GM19023 (cell line): ENCODE results near the gene PTPN9.
"Not testable (repeated sequence)": the region's sequence is repeated elsewhere in the genome, so short reads cannot be mapped to it uniquely, and the experiment has no call there.

ENCODE experiments used
- ATAC-seq: cut with Tn5 transposase; IDR thresholded peaks from one replicate; pipeline ENCODE4 v1.9.1; 2021; ENCODE audit warnings: mild to moderate bottlenecking, moderate library complexity; ENCODE audit not compliant: unreplicated experiment

Gene PTPN9

DNA sequence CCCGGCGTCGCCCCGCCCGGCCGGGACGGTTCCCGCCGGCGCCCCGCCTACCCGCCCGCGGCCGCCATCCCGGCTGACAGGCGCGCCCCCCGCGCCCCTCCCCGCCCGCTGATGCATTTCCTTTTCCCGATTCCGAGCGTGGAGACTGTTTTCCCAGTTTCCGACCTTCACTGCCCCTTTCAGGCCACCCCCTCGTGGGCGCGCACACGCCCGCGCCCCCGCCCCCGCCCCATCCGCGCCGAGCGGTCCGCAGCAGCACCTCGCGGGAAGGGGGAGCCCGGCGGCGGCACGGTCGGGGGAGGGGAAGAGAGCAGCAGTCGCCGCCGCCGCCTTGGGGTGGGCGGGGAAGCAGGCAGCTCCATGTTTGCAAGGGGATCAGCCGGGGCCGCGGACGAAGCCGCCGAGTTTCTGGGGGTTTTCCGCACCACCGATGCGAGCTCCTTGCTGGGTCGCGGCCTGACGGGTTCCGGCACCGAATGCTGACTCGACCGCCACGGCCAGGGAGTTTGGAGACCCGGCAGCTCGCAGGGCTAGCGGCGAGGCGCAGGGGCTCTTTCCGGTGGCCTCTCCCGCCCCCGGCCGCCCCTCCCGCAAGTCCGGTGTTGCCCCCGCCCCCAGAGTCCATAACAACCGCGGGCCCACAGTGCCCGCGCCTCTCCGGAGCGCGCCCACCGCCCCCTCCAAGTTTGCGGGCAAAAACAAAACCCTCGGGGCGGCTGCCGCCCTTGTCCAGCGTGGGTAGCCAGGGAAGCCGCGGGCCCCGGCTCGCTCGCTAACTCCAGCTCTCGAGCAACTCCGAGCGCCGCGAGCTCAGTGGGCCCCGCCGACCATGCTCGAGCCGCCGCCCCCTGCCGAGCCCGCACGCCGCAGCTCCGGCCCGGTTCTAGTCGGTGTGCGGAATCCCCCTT is 124.4 kb downstream of the PTPN9 start:
- ATAC-seq: no peak

DNA sequence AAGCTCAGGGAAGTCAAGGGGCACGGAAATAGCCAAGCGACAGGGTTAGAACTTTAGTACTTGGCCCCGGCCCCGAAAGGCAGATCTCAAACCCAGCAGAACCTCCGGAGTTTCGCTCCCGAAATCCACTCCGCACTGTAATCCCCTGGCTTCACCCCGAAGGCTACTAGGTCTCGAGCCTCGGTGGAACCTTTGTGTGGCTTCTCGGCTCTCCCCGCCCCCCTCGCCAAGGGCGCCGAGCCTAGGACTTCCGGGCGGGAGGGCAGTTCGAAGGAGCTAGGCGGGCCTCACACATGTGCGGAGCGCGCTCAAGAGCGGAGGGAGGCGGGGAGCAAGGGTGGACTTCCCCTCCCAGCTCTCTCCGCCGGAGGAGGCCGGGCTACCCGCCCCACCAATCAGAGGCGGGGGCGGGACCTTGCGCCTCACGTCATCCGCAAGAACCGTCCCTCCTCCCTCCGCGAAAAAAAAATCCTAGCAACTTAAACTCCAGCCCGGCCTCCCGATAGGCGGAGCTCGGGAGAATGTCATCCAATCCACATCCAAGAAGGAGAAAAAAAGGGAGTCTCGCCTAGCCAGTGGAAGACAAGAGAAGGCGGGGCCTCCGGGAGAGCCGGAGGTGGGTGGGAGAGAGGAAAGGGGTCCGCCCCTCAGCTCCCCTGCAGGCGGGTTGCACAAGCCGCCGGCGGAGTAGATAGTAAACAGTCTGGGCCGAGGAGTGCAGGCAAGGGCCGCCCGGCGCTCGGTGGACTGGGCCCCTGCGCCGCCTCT is 125.2 kb downstream of the PTPN9 start:
- ATAC-seq: peak; percentile 33

DNA sequence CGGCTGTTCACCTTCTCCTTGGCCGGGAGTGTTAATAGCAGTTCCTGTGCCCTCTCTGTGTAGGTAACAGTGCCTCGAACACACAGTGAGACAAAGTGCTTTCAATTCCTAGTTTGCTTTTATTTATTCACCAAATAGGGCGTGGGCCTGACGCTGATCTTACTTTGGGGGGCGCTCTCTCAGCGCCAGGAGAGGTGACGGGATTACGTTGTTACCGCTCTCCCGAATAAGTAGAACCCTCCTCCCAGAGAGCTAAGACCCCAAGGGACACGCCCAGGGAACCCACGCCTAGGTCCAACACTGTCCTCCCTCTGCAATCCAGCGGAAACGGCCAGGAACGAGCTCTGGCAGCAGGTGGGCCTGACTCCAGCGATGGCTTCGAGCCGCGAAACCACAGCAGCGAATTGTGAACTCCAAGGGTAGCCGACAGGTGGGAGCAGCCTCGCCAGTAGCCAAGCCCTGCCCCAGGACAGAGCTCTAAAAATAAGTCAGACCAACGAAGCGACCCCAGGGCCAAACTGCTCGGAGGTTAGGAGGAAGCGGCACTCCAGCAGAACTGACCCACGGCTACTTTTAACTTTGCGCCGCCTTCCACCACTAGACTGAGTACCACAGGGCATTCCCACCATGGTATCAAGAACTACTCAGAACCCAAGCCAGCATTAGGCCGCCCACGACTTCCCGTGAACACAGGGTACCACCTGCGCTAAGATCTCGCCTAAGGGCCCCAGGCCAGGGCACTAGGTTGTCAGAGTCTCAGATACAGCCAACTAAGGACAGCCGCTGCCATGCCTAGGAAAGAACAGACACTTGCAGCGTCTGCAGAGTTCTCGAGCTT is 126.0 kb downstream of the PTPN9 start:
- ATAC-seq: no peak

DNA sequence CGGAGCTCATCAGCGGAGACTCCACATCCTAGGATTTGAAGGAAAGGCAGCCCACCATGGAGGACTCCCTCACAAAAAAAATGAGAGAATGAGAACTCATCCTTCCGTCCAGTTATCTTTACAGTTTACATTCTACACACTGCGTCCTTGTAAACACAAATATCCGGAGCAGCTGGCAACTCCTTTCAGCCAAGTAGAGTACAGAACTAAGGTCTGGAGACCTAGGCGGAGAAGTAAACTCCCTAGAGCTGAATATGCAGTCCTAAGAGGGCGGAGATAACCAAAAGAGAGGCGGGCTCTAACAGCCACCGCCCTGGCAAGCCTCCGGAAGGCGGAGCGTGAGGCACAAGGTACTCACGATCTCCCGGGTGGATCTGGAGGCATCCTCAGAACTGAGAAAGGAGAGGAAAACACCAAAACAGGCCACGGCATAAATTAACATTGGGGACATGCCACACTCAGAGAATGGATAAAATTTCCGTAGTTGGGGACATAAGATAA is 126.7 kb downstream of the PTPN9 start:
- ATAC-seq: no peak

DNA sequence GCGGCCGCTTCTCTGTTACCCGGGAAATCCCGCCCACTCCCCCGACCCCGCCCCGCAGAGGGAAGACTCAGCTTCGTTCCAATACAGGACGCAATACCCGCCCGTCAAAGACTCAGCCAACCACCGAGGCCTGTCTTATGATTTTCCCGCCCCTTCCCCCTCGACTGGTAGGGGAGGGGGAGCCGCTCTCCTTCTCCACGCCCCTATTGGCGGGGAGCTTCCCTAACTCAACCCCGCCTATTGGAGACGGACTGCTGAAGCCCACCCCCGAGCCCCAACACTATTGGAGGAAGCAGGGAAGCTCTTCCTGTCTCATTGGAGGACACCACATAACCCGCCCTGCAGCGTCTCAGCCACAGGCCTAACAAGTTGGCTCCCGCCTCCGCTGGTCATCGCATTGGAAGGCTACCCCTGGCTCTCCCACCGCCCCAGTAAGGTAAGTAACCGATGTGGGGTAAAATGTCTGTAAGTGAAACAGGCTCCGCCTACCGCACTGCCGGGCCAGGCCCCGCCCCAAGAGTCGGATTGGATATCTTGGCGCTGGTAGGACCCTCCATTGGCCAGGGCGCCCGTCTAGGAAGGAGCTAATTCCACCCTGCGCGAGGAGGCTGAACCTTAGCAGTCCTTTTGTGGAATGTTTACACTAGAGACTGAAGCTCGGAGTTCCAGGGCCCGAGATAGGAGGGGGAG is 127.3 kb downstream of the PTPN9 start, which contains the start of gene SIN3A:
TSS of gene SIN3A (minus strand) at position 17 of the 690 bp plus-strand sequence. CDS start 21,315 bp downstream, outside the sequence.
- ATAC-seq: peak; percentile 43

DNA sequence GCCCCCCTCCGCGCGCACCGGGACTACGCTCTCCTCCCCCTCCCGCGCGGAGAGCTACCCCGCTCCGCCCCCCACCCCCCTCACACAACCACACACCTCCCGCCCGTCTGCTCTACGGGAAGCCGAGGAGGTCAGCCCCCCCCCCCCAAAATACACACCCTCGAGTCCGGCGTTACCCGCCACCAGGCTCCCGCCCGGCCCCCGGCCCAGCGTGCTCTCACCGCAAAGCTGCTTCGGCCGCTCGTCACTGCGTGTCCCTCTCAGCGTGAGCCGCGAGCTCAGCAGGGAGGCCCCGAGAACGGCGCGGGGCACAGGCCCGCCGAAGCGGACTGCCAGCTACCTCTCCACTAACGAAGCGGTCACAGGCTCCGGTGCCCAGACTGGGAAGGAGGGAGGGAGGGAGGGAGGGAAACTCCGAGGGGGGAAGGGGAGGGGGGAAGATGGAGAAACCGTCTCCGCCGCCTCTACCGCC is 127.9 kb downstream of the PTPN9 start:
- no peak for ATAC-seq

DNA sequence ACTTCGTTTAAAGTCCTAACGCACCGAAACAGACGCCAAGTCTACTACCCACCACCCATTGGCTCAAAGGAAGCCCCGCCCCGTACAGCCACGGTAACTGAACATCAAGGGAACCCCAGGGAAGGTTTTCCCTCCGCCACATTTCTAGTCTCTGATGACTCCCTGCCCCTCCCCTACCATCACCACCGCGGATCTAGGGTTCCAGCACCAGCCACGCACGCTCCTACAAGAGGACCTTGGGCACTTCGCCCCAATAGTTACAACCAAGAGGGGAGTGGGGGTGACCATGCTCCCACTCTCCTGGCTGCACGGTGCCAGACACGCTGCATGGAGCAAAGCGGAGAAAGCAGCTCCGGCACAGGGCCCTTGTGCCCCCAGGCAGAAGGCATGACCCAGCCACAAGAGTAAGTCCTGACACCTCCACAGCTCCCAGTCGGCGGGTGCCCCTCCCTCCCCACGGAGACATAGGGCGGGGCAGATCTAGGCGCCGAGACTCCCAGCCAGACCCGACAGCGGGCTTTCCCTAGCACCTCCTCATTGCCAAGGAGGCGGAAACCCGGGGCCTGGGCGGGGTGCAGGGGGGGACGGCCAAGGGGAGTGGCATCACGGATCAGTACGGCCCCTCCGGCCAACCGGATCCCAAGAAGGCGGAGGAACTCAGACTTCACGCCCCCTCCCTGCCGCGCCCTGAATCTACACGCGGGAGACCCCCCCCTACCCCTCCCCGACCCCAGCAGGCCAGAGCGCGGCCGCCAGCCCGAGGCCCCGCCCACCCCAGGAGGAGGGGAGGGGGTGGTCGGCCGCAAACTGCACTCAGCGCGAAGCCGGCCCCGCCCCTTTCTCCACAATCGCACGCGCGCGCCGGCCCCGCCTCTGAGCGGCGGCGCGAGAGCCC is 128.6 kb downstream of the PTPN9 start:
- peak; percentile 28 for ATAC-seq

DNA sequence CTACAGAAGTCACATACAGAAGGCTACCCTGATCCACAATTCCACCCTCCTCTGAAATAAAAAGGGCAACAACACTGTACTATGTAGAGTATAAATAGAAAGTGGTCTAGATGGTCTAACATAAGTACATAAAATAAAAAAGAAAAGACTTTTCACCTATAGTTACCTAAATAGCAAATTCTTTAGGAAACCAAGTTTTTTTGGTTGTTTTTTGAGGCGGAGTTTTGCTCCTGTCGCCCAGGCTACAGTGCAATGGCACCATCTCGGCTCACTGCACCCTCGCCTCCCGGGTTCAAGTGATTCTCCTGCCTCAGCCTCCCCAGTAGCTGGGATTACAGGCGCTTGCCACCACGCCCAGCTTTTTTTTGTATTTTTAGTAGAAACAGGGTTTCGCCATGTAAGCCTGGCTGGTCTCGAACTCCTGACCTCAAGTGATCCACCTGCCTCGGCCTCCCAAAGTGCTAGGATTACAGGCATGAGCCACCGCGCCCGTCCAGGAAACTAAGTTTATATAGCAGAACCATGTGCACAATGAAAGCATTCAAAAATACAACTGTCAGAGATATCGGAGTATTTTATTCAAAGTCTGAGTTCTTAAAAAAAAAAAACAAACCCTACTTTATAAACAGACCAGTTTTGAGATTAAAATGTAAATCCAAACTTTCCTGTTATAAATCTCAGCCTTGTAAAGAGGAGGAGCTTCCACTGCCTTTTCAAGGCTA is 129.4 kb downstream of the PTPN9 start:
- no peak for ATAC-seq

DNA sequence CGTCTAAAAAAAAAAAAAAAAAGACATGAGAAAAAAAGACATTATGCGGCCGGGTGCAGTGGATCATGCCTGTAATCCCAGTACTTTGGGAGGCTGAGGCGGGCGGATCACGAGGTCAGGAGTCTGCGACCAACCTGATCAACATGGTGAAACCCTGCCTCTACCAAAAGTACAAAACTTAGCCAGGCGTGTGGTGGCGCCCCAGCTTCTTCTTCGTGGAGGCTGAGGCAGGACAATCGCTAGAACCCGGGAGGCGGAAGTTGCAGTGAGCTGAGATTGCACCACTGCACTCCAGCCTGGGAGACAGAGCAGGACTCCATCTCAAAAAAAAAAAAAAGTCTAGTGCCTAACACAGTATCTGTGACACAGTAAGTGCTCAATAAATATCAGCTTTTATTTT is 130.9 kb downstream of the PTPN9 start:
- not testable (repeated sequence) for ATAC-seq

DNA sequence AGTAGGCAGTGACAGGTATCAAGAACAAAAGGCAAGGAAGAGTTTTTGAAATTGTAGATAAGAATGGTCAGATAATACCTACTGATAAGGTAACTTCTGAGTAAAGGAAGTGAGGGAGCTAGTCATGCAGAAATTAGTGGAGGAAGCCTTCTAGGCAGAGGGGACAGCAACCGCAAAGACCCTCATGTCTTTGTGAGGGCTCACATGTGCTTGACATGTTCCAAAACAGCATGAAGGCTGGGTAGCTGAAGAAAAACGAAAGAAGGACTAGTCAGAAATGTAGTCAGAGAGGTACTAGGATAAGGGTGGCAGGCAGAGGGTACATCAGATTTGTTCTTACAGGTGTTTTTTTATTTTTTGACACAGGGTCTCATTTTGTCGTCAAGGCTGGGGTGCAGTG is 133.0 kb downstream of the PTPN9 start:
- no peak for ATAC-seq

DNA sequence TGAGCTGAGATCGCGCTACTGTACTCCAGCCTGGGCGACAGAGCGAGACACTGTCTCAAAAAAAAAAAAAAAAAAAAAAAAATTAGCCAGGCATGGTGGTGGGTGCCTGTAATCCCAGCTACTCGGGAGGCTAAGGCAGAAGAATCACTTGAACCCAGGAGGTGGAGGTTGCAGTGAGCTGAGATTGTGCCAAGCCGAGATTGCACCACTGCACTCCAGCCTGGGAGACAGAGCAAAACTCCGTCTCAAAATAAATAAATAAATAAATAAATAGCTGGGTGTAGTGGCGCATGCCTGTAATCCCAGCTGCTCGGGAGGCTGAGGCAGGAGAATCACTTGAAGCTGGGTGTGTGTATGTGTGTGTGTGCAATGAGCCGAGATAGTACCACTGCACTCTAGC is 133.8 kb downstream of the PTPN9 start:
- not testable (repeated sequence) for ATAC-seq

DNA sequence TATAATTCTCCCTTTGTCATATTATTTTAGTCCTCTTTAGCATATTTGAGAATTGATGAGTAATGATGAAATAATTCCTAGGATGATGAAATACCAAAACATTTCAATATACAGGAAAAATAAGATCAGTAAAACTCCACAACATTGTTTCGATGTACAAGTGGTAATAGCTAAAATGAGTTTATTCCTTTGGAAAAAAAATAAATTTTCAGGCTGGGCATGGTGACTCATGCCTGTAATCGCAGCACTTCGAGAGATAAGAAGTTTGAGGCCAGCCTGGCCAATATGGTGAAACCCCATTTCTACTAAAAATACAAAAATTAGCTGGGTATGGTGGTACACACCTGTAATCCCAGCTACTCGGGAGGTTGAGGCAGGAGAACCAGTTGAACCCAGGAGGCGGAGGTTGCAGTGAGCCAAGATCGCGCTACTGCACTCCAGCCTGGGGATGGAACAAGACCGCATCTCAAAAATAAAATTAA is 135.1 kb downstream of the PTPN9 start:
- ATAC-seq: not testable (repeated sequence)

DNA sequence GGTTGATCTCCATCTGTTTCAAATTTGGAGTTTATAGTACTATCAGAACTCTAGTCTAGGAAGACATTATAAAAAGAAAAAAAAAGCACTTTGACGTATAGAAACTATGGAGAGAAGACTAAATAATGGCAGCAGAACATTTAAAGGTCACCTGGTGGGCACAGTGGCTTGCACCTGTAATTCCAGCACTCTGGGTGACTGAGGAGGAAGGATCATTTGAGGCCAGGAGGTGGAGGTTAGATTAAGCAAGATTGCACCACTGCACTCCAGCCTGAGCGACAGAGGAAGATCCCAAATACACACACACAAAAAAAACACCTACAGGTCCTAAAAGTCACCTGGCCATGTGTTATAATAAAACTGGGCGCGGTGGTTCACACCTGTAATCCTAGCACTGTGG is 141.4 kb downstream of the PTPN9 start:
- no peak for ATAC-seq

DNA sequence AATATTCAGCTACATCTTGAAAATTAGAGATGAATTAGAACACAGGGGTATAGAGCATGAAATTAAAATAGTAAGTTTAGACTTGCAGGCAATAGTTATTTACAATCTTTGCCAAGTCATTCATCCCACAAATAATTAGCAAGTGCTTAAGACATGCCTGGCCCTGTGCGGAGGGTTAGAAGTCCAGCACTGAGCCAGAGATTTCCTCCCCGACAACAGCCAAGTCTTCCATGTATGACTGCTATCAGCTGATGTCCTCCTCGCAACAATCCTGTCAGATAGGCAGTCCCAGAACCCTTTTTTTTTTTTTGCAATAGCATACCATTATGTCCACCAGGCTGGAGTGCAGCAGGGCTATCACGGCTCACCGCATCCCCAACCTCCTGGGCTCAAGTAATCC is 142.2 kb downstream of the PTPN9 start:
- no peak for ATAC-seq

DNA sequence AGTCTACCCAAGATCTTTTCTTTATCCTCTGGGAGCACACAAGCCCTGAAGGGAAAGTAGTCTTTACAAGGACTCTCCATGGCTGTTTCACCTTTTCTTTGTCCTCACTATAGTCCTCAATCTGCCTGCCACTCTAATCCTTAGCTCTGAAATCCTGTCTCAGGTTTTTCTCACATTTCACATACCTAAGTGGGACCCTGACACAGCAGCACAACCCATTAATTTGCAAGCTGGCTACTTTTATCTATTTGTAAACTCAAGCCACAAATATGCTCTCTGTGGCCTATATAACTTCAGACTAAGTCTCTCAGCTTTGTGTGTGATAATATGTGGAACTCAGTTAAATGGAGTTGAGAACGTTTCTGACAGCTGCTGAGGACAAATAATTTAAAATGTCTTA is 147.4 kb downstream of the PTPN9 start:
- ATAC-seq: no peak

DNA sequence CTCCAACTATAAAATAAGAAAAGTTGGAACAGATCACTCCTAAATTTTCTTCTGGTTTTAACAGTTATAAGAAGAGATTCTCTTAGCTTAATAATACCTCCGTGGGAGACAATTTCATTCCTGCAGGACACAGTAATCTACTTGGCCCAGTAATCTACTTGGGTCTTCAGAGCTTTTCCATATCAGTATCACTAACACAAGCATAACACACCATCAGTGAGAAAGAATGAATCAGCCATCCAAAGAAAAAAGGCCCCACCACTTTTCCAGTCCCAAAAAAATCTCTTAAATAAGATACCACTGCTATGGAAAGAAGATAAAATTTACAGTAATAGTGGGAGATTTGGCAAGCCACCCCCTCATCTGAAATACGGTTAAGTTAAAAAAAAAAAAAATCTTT is 147.8 kb downstream of the PTPN9 start:
- ATAC-seq: no peak

DNA sequence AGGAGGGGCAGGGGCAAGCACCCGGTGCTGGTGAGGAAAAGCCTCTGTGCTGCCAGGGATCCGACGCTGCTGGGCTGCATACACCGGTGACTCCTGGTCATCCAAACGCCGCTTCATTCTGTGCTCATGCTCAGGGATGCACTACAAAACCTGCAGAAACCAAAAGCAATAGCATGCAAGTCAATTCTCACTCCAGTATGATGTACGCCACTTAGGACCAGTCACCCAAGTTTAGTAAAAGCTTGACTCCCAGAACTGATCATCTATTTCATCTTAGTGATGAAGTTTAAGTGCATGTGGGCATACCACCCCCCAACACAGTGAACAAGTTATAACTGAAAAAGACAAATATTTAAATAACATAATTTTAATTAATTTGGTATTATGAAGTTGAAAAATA is 148.9 kb downstream of the PTPN9 start:
- ATAC-seq: no peak

DNA sequence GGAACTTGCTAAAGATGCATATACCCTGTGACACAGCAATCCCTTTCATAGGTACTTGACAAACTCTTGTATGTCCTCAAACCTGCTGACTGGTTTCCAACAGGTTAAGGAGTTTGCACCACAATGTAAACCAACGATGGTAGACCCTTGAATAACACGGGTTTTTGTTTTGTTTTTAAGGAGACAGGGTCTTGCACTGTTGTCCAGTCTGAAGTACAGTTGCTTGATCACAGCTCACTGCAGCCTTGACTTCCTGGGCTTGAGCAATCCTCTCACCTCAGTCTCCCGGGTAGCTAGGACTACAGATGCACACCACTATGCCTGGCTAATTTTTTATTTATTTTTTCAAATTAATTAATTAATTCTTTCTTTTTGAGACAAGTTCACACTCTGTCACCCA is 151.0 kb downstream of the PTPN9 start:
- ATAC-seq: no peak
